Heart left ventricle (tissue), 11 donors: ENCODE data around the gene PPM1F. TPM values are rescaled to one million over a fixed set of nuclear protein-coding genes. Genes with fewer than 3 reads are reported as not detected.

Source experiments
- polyA plus RNA-seq, 2 donors: library from polyadenylated mRNA; stranded (reverse); fragments of 200-250 nt; gene quantifications; one replicate each; pipeline ENCODE4 v1.2.3, GENCODE V29; 2013
- total RNA-seq, 9 donors: library from RNA; depleted of rRNA in 2 of 9; stranded (reverse); fragments of >200 nt in 2 of 9; fragmentation: NEBNext Ultra II Directional in 3 of 9; extraction: Animal tissue kit (Norgen Biotek cat#: 25700) in 3 of 9; gene quantifications; one replicate each; pipeline versions ENCODE4 v1.1.0 to v1.2.4, GENCODE V29; 2016 to 2023
- donor health status: ischemic (EF 13 %, LVEDD 7.1; RV severe dilation, severe dysfunction).
- donor health status: healthy with polysubstance abuse.
- donor health status: DM: no; HTN: yes; CAD: no.
- donor health status: DM: no; HTN: no; CAD: no.
- donor health status: ischemic (EF 25% LVEDD 5.7; RV mildly dilated, moderate dysfunction).
- donor health status: healthy.
- donor health status: DM: yes; HTN: yes; CAD: no.
- donor health status: PGD.
- donor health status: nonischemic (EF 23%, LVEDD 6.1; RV moderate dilation, normal function).

PPM1F gene
- total and polyA plus RNA-seq, 11 donors, result 12.1 to 51.1 (median 20.2) TPM

Other genes with a start within 250 kb of the PPM1F start
- gene YPEL1, start 217.1 kb downstream of the PPM1F start, total RNA-seq, result 10 to 100 TPM in 1 of 9 donors, 1 to 10 TPM in 8; 6.3 to 10.0 (median 7.5) TPM
- gene YPEL1, start 217.1 kb downstream of the PPM1F start, polyA plus RNA-seq, result 1 to 10 TPM; 2.5 to 2.8 TPM
- 100 to 1,000 TPM in 6 of 9 donors, 10 to 100 TPM in 3; 30.1 to 140 (median 106) TPM for gene MAPK1, start 85.2 kb downstream of the PPM1F start, total RNA-seq
- 10 to 100 TPM in 1 of 2 donors, 1 to 10 TPM in 1; 8.0 to 31.8 TPM for gene MAPK1, start 85.2 kb downstream of the PPM1F start, polyA plus RNA-seq
- gene TOP3B, start 29.9 kb upstream of the PPM1F start, total RNA-seq, result 10 to 100 TPM in 7 of 9 donors, 1 to 10 TPM in 2; 9.6 to 12.9 (median 11.2) TPM
- 1 to 10 TPM; 9.5 to 9.9 TPM for gene TOP3B, start 29.9 kb upstream of the PPM1F start, polyA plus RNA-seq